Amniotic epithelial cell (primary cell): ENCODE data around the gene RYR2.

Source experiments
- DNase-seq: peaks from one replicate; pipeline ENCODE4 v3.0.0-alpha.2; 2010; ENCODE audit warnings: low read depth

RYR2 gene

GRCh38 chr1:237041795-237042525 is at the start of gene RYR2:
Gene RYR2 (plus strand): TSS chr1:237042184. CDS start chr1:237042522, 338 bp downstream.
- DNase-seq, result no peak

- no peak for DNase-seq
Measured at GRCh38 chr1:236992449-236992848, 49.5 kb upstream of the RYR2 start.

- no peak for DNase-seq
Measured at GRCh38 chr1:236994450-236994849, 47.5 kb upstream of the RYR2 start.

GRCh38 chr1:236997361-236997760 is 44.6 kb upstream of the RYR2 start:
- no peak for DNase-seq

GRCh38 chr1:236997882-236998281 is 44.1 kb upstream of the RYR2 start:
- DNase-seq, result no peak

- no peak for DNase-seq
Measured at GRCh38 chr1:236998546-236998945, 43.4 kb upstream of the RYR2 start.

GRCh38 chr1:237000191-237000590 is 41.8 kb upstream of the RYR2 start:
- DNase-seq, result no peak

GRCh38 chr1:237003516-237003915 is 38.5 kb upstream of the RYR2 start:
- no peak for DNase-seq

GRCh38 chr1:237004116-237004515 is 37.9 kb upstream of the RYR2 start, which contains the start of gene MT1HL1:
Gene MT1HL1 (minus strand): TSS chr1:237004441. CDS start chr1:237004372, 69 bp downstream.
- DNase-seq, result no peak

- no peak for DNase-seq
Measured at GRCh38 chr1:237005674-237006073, 36.3 kb upstream of the RYR2 start.

GRCh38 chr1:237007147-237007881 is 34.7 kb upstream of the RYR2 start:
- no peak for DNase-seq

- DNase-seq, result no peak
Measured at GRCh38 chr1:237009611-237010010, 32.4 kb upstream of the RYR2 start.

GRCh38 chr1:237011432-237011831 is 30.6 kb upstream of the RYR2 start:
- DNase-seq, result no peak

GRCh38 chr1:237012361-237012760 is 29.6 kb upstream of the RYR2 start:
- DNase-seq, result no peak

GRCh38 chr1:237012788-237013383 is 29.1 kb upstream of the RYR2 start:
- DNase-seq, result peak; percentile 10

GRCh38 chr1:237013608-237014007 is 28.4 kb upstream of the RYR2 start:
- no peak for DNase-seq

- no peak for DNase-seq
Measured at GRCh38 chr1:237016626-237017025, 25.4 kb upstream of the RYR2 start.

- DNase-seq, result no peak
Measured at GRCh38 chr1:237018896-237019295, 23.1 kb upstream of the RYR2 start.

- DNase-seq, result no peak
Measured at GRCh38 chr1:237025358-237026074, 16.5 kb upstream of the RYR2 start.

GRCh38 chr1:237029240-237029639 is 12.7 kb upstream of the RYR2 start:
- no peak for DNase-seq

- no peak for DNase-seq
Measured at GRCh38 chr1:237029850-237030535, 12.0 kb upstream of the RYR2 start.

- no peak for DNase-seq
Measured at GRCh38 chr1:237031480-237031879, 10.5 kb upstream of the RYR2 start.
